H1 (cell line): ENCODE measurements around the gene PRODH2. TPM values are rescaled to one million over a fixed set of nuclear protein-coding genes. Genes with fewer than 3 reads are reported as not detected.

Experiments used
- ASH2L ChIP-seq: fragments of 200-600, 300-600 bp; sonication (generic); IDR thresholded peaks from one replicate; pipeline ENCODE4 v1.7.1; 2017; ENCODE audit warnings: low read length
- MAX ChIP-seq: IDR thresholded peaks from 2 replicates; pipeline ENCODE4 v1.6.1; 2012; ENCODE audit warnings: inconsistent platforms
- RAD21 ChIP-seq, 2 experiments: IDR thresholded peaks in 1 of 2; conservative IDR thresholded peaks in 1 of 2; 2 replicates each; pipeline ENCODE4 v1.6.1; 2011; ENCODE audit warnings: low read depth in 2 of 2, low read length in 2 of 2, improper control_type of control experiment in 1 of 2, inconsistent platforms in 1 of 2, mild to moderate bottlenecking in 1 of 2, moderate library complexity in 1 of 2
- TEAD4 ChIP-seq: IDR thresholded peaks from 2 replicates; pipeline ENCODE4 v1.6.1; 2012; ENCODE audit warnings: low read depth, low read length, inconsistent platforms, mixed read lengths
- polyA plus RNA-seq, 7 experiments: library from polyadenylated mRNA; depleted of rRNA in 3 of 7; stranded (reverse) in 5 of 7; unstranded in 2 of 7; fragments of >200 nt in 5 of 7; fragments of 200-250 nt in 2 of 7; gene quantifications; 1 replicate in 5 of 7; 2 replicates in 1 of 7; 4 replicates in 1 of 7; pipeline versions ENCODE4 v1.2.1 to v1.2.3, GENCODE V29; 2011 to 2013; ENCODE audit warnings: missing spikeins in 2 of 7, mixed read lengths in 2 of 7
- total RNA-seq: library from RNA; stranded (reverse); fragmentation: NEBNext Ultra II Directional; extraction: Animal tissue kit (Norgen Biotek cat#: 25700); gene quantifications from 2 replicates; pipeline ENCODE4 v1.2.1, GENCODE V29; 2021
- TF ChIP-seq, protein P1 (sequence below), 3 experiments: IDR thresholded peaks; 1 replicate in 2 of 3; 2 replicates in 1 of 3; pipeline versions ENCODE4 v1.5.1 to v1.6.1; 2011; ENCODE audit warnings: low read length in 3 of 3, mild to moderate bottlenecking in 3 of 3, inconsistent platforms in 2 of 3, low read depth in 1 of 3, moderate library complexity in 1 of 3; ENCODE audit not compliant: insufficient read depth in 1 of 3; ENCODE audit errors: control extremely low read depth in 1 of 3

The PRODH2 gene
- total and polyA plus RNA-seq, 2 of the 8 experiments (the other 6 are each of a cell fraction or from before 2014, with no cell fraction given), result not detected

GRCh38 chr19:35851213-35852028 is 38.8 kb upstream of the PRODH2 start (continued):
- TF ChIP-seq, protein P1, sequence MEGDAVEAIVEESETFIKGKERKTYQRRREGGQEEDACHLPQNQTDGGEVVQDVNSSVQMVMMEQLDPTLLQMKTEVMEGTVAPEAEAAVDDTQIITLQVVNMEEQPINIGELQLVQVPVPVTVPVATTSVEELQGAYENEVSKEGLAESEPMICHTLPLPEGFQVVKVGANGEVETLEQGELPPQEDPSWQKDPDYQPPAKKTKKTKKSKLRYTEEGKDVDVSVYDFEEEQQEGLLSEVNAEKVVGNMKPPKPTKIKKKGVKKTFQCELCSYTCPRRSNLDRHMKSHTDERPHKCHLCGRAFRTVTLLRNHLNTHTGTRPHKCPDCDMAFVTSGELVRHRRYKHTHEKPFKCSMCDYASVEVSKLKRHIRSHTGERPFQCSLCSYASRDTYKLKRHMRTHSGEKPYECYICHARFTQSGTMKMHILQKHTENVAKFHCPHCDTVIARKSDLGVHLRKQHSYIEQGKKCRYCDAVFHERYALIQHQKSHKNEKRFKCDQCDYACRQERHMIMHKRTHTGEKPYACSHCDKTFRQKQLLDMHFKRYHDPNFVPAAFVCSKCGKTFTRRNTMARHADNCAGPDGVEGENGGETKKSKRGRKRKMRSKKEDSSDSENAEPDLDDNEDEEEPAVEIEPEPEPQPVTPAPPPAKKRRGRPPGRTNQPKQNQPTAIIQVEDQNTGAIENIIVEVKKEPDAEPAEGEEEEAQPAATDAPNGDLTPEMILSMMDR (IDR thresholded peaks at IDR 0.05; ENCODE audit: control extremely low read depth in 1 of 3, insufficient read depth in 1 of 3, low read depth in 1 of 3, low read length in 3 of 3), result peak; percentile 66 to 89 (median 88)
- TF ChIP-seq MAX (peak; percentile 44; the same call in 1 of the 2 replicates), TEAD4 (peak; percentile 55; the same call in 1 of the 2 replicates), ASH2L (peak; percentile 39), RAD21 (IDR thresholded peaks at IDR 0.05 in 1 of 2, conservative IDR thresholded peaks at IDR 0.05 in 1 of 2; ENCODE audit: low read depth in 2 of 2, low read length in 2 of 2) (peak; percentile 54 to 64; a peak in 3 of 4 replicates)
